Mesendoderm (in vitro differentiated cells): Measurements from ENCODE around the gene MED26. TPM values are rescaled to one million over a fixed set of nuclear protein-coding genes. Genes with fewer than 3 reads are reported as not detected.

Experiments used
- DNase-seq: peaks from one replicate; pipeline ENCODE4 v3.0.0; 2013
- H2AK5ac ChIP-seq: 2 replicates; pipeline ENCODE4 v1.6.1; 2013; ENCODE audit warnings: low read length, inconsistent platforms
- H2BK120ac ChIP-seq: 2 replicates; pipeline ENCODE4 v1.6.1; 2013; ENCODE audit warnings: low read depth, mild to moderate bottlenecking, low read length, moderate library complexity, mixed read lengths
- H2BK15ac ChIP-seq: replicated peaks from 2 replicates; pipeline ENCODE4 v1.6.1; 2013; ENCODE audit warnings: low read depth, mild to moderate bottlenecking, moderate library complexity
- H2BK5ac ChIP-seq: 2 replicates; pipeline ENCODE4 v1.6.1; 2013; ENCODE audit warnings: low read length, inconsistent platforms
- H3K18ac ChIP-seq: 2 replicates; pipeline ENCODE4 v1.6.1; 2013; ENCODE audit warnings: mild to moderate bottlenecking, low read length, mixed read lengths
- H3K23ac ChIP-seq: one replicate; pipeline ENCODE4 v1.6.1; 2013; ENCODE audit warnings: low read length
- H3K27ac ChIP-seq: 2 replicates; pipeline ENCODE4 v1.5.1; 2013; ENCODE audit warnings: low read depth, mild to moderate bottlenecking, inconsistent platforms, low read length, moderate library complexity
- H3K27me3 ChIP-seq: 2 replicates; pipeline ENCODE4 v1.6.1; 2013; ENCODE audit warnings: low read length, control low read depth, mild to moderate bottlenecking, inconsistent platforms; ENCODE audit not compliant: insufficient read depth, poor library complexity
- H3K36me3 ChIP-seq: 2 replicates; pipeline ENCODE4 v1.6.1; 2013; ENCODE audit warnings: low read length, inconsistent platforms; ENCODE audit not compliant: control insufficient read depth, insufficient read depth
- H3K4ac ChIP-seq: one replicate; pipeline ENCODE4 v1.6.1; 2013; ENCODE audit warnings: low read depth, mild to moderate bottlenecking, low read length, moderate library complexity
- H3K4me1 ChIP-seq: 2 replicates; pipeline ENCODE4 v1.6.1; 2013; ENCODE audit warnings: low read depth, low read length, inconsistent platforms; ENCODE audit not compliant: control insufficient read depth
- H3K4me2 ChIP-seq: 2 replicates; pipeline ENCODE4 v1.6.1; 2013; ENCODE audit warnings: low read length
- H3K4me3 ChIP-seq: 2 replicates; pipeline ENCODE4 v1.5.1; 2013; ENCODE audit warnings: mild to moderate bottlenecking, low read length
- H3K56ac ChIP-seq: one replicate; pipeline ENCODE4 v1.6.1; 2013; ENCODE audit warnings: low read length
- H3K79me1 ChIP-seq: 2 replicates; pipeline ENCODE4 v1.6.1; 2013; ENCODE audit warnings: low read length, inconsistent platforms
- H3K79me2 ChIP-seq: 2 replicates; pipeline ENCODE4 v1.6.1; 2013; ENCODE audit warnings: mild to moderate bottlenecking, low read length; ENCODE audit not compliant: control insufficient read depth, insufficient read depth
- H3K9ac ChIP-seq: 2 replicates; pipeline ENCODE4 v1.6.1; 2013; ENCODE audit warnings: low read length, inconsistent platforms
- H4K5ac ChIP-seq: one replicate; pipeline ENCODE4 v1.6.1; 2013; ENCODE audit warnings: low read length
- H4K8ac ChIP-seq: one replicate; pipeline ENCODE4 v1.6.1; 2013; ENCODE audit warnings: low read depth, mild to moderate bottlenecking, control low read depth, low read length, moderate library complexity
- WGBS: extraction: QIAGEN DNeasy Blood & Tissue Kit; methylation state at CpG from one replicate; pipeline ENCODE4 v1.1.7; 2013; ENCODE audit warnings: low lambda C conversion rate, missing lambda C conversion rate; ENCODE audit not compliant: insufficient coverage; ENCODE audit errors: extremely low coverage; 5-methylcytosine and 5-hydroxymethylcytosine counted together
- small RNA-seq: library from polyadenylated mRNA; stranded (forward); fragments of <200 nt; extraction: miRNeasy Mini kit (QIAGEN cat#:217004); gene quantifications from one replicate; pipeline ENCODE3, GENCODE V24; 2013; ENCODE audit not compliant: insufficient read depth

The MED26 gene

DNA sequence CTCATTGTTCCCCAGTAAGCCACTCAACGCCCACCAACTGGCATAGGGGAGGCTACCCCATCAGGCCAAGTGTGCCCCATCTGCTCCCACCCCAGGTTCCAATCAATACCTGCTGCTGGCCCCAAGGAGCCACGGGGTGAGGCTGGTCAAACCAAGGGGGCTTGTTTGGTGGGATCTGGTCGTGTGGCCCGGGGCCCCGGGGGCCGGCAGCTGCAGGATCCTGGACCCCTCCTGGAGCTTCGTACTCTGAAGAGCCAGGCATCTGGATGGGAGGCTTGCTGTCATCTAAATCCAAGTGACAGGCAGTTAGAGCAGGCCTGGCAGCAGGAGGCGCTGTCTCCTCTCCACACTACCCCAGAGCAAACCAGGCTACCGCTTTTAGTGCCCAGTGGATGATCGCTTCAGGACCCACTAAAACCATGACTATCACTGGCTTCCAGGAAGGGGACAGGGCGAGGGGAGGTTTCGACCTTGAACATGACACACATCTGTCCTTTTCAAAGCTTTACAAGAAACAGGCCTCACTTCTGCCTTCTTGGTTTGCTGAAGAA lies 100.0 kb downstream of the MED26 start:
- Histone ChIP-seq H3K18ac (no peak overlapping the region), H4K8ac (no peak overlapping the region), H3K4me3 (no peak overlapping the region), H3K4ac (no peak overlapping the region), H2BK15ac (no peak overlapping the region), H2BK5ac (no peak overlapping the region), H3K79me2 (no peaks in the 10 kb centered on the region), H3K79me1 (peaks cover 2% of the 10 kb centered on the region), H3K4me2 (no peak overlapping the region), H3K27me3 (no peaks in the 10 kb centered on the region), H2AK5ac (no peak overlapping the region), H4K5ac (no peak overlapping the region), H2BK120ac (no peak overlapping the region), H3K27ac (no peak overlapping the region), H3K9ac (no peak overlapping the region), H3K36me3 (peaks cover 29% of the 10 kb centered on the region), H3K56ac (no peak overlapping the region), H3K23ac (no peak overlapping the region), H3K4me1 (no peaks in the 10 kb centered on the region)
- WGBS, result no CpG with 5 or more reads among the region's 12 CpGs
- DNase-seq, result peak; percentile 55

- no peak overlapping the region for H3K4ac ChIP-seq
- H3K9ac ChIP-seq, result no peak overlapping the region
- H2BK120ac ChIP-seq, result no peak overlapping the region
- H4K8ac ChIP-seq, result no peak overlapping the region
- H3K23ac ChIP-seq, result no peak overlapping the region
- H3K27me3 ChIP-seq, result no peaks in the 10 kb centered on the region
- no peak overlapping the region for H3K18ac ChIP-seq
- peaks cover 2% of the 10 kb centered on the region for H3K79me1 ChIP-seq
- H3K4me3 ChIP-seq, result no peak overlapping the region
- no peak overlapping the region for H4K5ac ChIP-seq
- no peak overlapping the region for H3K56ac ChIP-seq
- H2BK5ac ChIP-seq, result no peak overlapping the region
- no peaks in the 10 kb centered on the region for H3K79me2 ChIP-seq
- DNase-seq, result no peak
- no peak overlapping the region for H2AK5ac ChIP-seq
- peaks cover 29% of the 10 kb centered on the region for H3K36me3 ChIP-seq
- H2BK15ac ChIP-seq, result no peak overlapping the region
- H3K4me2 ChIP-seq, result no peak overlapping the region
- no peak overlapping the region for H3K27ac ChIP-seq
- no CpG with 5 or more reads among the region's 14 CpGs for WGBS
- H3K4me1 ChIP-seq, result no peaks in the 10 kb centered on the region
These were observed 100.6 kb downstream of the MED26 start for GRCh38 chr19:16527334-16527935.

DNA sequence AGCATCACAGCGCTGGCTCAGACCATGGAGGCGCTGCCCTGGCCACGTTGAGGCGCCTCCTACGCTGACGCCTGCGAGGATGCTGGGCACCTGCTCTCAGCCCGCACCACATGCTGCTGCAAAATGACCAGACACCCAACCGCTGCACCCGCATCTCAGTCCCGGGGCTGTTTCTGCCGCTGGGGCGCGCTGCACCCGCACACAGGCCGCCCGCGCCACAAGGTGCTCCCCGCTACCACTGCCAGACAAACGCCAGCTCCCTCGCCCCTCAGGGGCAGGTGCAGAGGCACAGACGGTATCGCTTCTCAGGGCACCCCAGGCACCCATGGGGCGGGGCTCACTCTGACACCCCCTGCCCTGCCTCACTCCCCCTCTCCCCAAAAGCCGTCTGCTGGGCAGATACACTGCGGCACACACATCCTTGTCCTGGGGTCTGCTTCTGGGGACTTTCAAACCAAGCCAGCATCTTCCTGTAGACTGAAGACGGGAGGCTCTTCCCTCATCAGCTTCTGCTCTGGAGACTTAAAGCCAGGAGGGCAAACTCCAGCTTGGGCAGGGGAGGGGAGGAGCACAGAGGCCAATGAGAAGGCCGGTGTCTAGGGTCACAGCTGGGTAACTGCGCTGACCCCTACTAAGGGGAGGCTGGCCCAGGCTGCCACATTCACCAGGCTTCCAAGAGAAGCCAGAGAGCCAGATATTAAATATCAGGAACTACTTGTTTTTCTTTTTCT lies 102.1 kb downstream of the MED26 start:
- no peak overlapping the region for H3K27ac ChIP-seq
- WGBS, result no CpG with 5 or more reads among the region's 29 CpGs
- peaks cover 2% of the 10 kb centered on the region for H3K79me1 ChIP-seq
- H3K4me1 ChIP-seq, result no peaks in the 10 kb centered on the region
- H3K23ac ChIP-seq, result no peak overlapping the region
- no peak overlapping the region for H4K5ac ChIP-seq
- no peak overlapping the region for H2BK15ac ChIP-seq
- no peaks in the 10 kb centered on the region for H3K79me2 ChIP-seq
- H3K9ac ChIP-seq, result no peak overlapping the region
- H3K27me3 ChIP-seq, result no peaks in the 10 kb centered on the region
- H3K56ac ChIP-seq, result no peak overlapping the region
- no peak overlapping the region for H2BK120ac ChIP-seq
- H3K36me3 ChIP-seq, result peaks cover 26% of the 10 kb centered on the region
- H3K18ac ChIP-seq, result no peak overlapping the region
- no peak overlapping the region for H3K4me2 ChIP-seq
- no peak overlapping the region for H3K4me3 ChIP-seq
- H4K8ac ChIP-seq, result no peak overlapping the region
- no peak overlapping the region for H2AK5ac ChIP-seq
- DNase-seq, result no peak
- H3K4ac ChIP-seq, result no peak overlapping the region
- no peak overlapping the region for H2BK5ac ChIP-seq

DNA sequence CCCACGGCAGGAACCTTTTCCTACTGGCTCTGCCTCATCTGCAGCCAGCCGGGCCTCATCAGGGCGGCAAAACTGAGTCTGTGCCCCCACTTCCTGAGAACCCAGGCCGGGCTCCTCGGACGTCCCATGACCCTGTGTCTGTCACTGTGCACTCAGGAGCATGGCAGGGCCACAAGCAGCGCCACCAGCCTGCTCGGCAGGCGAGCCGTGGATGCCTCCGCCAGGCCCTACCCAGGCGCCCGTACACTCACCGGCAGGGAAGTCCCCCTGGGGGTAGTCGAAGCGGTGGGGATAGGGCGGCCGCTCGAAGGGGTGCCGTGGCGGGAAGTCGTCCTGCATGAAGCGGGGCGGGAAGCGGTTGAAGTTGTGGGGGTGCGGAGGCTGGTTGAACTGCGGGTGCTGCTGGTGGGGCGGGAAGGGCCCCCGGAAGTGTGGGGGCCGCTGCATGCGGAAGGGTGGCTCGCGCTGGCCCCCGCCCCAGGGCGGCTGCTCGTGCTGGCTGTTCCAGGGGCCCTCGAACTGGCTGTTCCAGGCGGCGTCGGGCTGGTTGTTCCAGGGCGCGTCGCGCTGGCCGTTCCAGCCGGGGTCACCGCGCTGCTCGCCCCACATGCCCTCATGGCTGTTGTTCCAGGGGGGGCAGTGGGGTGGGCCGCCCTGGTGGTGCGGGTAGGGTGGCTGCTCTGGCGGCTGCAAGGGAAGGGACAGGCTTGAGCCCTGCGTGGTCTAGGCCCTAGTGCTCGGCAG lies 102.8 kb downstream of the MED26 start:
- WGBS, result no CpG with 5 or more reads among the region's 54 CpGs

More for the DNA sequence above, 102.8 kb downstream of the MED26 start:
- H3K27ac ChIP-seq, result no peak overlapping the region
- no peak overlapping the region for H4K5ac ChIP-seq
- DNase-seq, result no peak
- H3K79me2 ChIP-seq, result no peaks in the 10 kb centered on the region
- no peak overlapping the region for H2BK5ac ChIP-seq
- no peak overlapping the region for H3K23ac ChIP-seq
- H3K79me1 ChIP-seq, result peaks cover 2% of the 10 kb centered on the region
- no peaks in the 10 kb centered on the region for H3K4me1 ChIP-seq
- no peak overlapping the region for H3K4me3 ChIP-seq
- H3K36me3 ChIP-seq, result peaks cover 25% of the 10 kb centered on the region
- no peak overlapping the region for H3K18ac ChIP-seq
- H2BK120ac ChIP-seq, result no peak overlapping the region
- no peak overlapping the region for H3K4ac ChIP-seq
- no peak overlapping the region for H4K8ac ChIP-seq
- no peak overlapping the region for H3K4me2 ChIP-seq
- no peak overlapping the region for H3K56ac ChIP-seq
- H2AK5ac ChIP-seq, result no peak overlapping the region
- no peaks in the 10 kb centered on the region for H3K27me3 ChIP-seq
- H2BK15ac ChIP-seq, result no peak overlapping the region
- no peak overlapping the region for H3K9ac ChIP-seq

Small RNA genes within 50 kb of the gene (small RNA-seq; reads per million reads assigned to genes)
- gene RN7SL146P, result not detected
